ENCODE data around the gene GABPB2.

Gene GABPB2

GRCh38 chr1:151070474-151071276 is at the start of gene GABPB2:
TSS of gene GABPB2 (plus strand) at chr1:151070761. CDS start at chr1:151088190, 17,429 bp downstream.
- Histone ChIP-seq H3K4me3 (ENCODE audit: low read length) (peak within 1 kb of the TSS; percentile 92), H3K9ac (ENCODE audit: low read length) (peak within 1 kb of the TSS; percentile 99), H3K27me3 (ENCODE audit: control insufficient read depth, insufficient read depth, low read length) (no peaks in the 10 kb centered on the region), H3K36me3 (ENCODE audit: control insufficient read depth, insufficient read depth, low read length) (peaks cover 4% of the 10 kb centered on the region), H3K9me3 (ENCODE audit: control insufficient read depth, low read length) (no peaks in the 10 kb centered on the region), H3K4me1 (ENCODE audit: control insufficient read depth, insufficient read depth, low read length) (peaks cover 5% of the 10 kb centered on the region)

- no peak overlapping the region for H3K4me3 ChIP-seq (ENCODE audit: low read length)
- no peaks in the 10 kb centered on the region for H3K9me3 ChIP-seq (ENCODE audit: control insufficient read depth, low read length)
- no peaks in the 10 kb centered on the region for H3K36me3 ChIP-seq (ENCODE audit: control insufficient read depth, insufficient read depth, low read length)
- H3K9ac ChIP-seq (ENCODE audit: low read length) = peak overlapping the region; percentile 41
- peaks cover 7% of the 10 kb centered on the region for H3K4me1 ChIP-seq (ENCODE audit: control insufficient read depth, insufficient read depth, low read length)
- no peaks in the 10 kb centered on the region for H3K27me3 ChIP-seq (ENCODE audit: control insufficient read depth, insufficient read depth, low read length)
Observed at GRCh38 chr1:151024540-151025146, 45.9 kb upstream of the GABPB2 start.

- H3K36me3 ChIP-seq (ENCODE audit: control insufficient read depth, insufficient read depth, low read length) = no peaks in the 10 kb centered on the region
- no peak overlapping the region for H3K9ac ChIP-seq (ENCODE audit: low read length)
- no peak overlapping the region for H3K4me3 ChIP-seq (ENCODE audit: low read length)
- no peaks in the 10 kb centered on the region for H3K9me3 ChIP-seq (ENCODE audit: control insufficient read depth, low read length)
- H3K4me1 ChIP-seq (ENCODE audit: control insufficient read depth, insufficient read depth, low read length) = peaks cover 7% of the 10 kb centered on the region
- H3K27me3 ChIP-seq (ENCODE audit: control insufficient read depth, insufficient read depth, low read length) = no peaks in the 10 kb centered on the region
Observed at GRCh38 chr1:151026460-151026859, 44.1 kb upstream of the GABPB2 start.

- no peak overlapping the region for H3K9ac ChIP-seq (ENCODE audit: low read length)
- no peaks in the 10 kb centered on the region for H3K36me3 ChIP-seq (ENCODE audit: control insufficient read depth, insufficient read depth, low read length)
- no peaks in the 10 kb centered on the region for H3K9me3 ChIP-seq (ENCODE audit: control insufficient read depth, low read length)
- no peak overlapping the region for H3K4me3 ChIP-seq (ENCODE audit: low read length)
- peaks cover 15% of the 10 kb centered on the region for H3K4me1 ChIP-seq (ENCODE audit: control insufficient read depth, insufficient read depth, low read length)
- H3K27me3 ChIP-seq (ENCODE audit: control insufficient read depth, insufficient read depth, low read length) = no peaks in the 10 kb centered on the region
Observed at GRCh38 chr1:151032164-151032563, 38.4 kb upstream of the GABPB2 start.

- Histone ChIP-seq H3K4me3 (ENCODE audit: low read length) (no peak overlapping the region), H3K9me3 (ENCODE audit: control insufficient read depth, low read length) (no peaks in the 10 kb centered on the region), H3K9ac (ENCODE audit: low read length) (no peak overlapping the region), H3K4me1 (ENCODE audit: control insufficient read depth, insufficient read depth, low read length) (peaks cover 15% of the 10 kb centered on the region), H3K36me3 (ENCODE audit: control insufficient read depth, insufficient read depth, low read length) (no peaks in the 10 kb centered on the region), H3K27me3 (ENCODE audit: control insufficient read depth, insufficient read depth, low read length) (no peaks in the 10 kb centered on the region)
Observed at GRCh38 chr1:151035167-151035566, 35.4 kb upstream of the GABPB2 start.

GRCh38 chr1:151036356-151036755 is 34.2 kb upstream of the GABPB2 start, which contains the start of gene BNIPL:
TSS of gene BNIPL (plus strand) at chr1:151036586. CDS start at chr1:151036726, 140 bp downstream.
- Histone ChIP-seq H3K36me3 (ENCODE audit: control insufficient read depth, insufficient read depth, low read length) (no peaks in the 10 kb centered on the region), H3K9me3 (ENCODE audit: control insufficient read depth, low read length) (no peaks in the 10 kb centered on the region), H3K9ac (ENCODE audit: low read length) (no peak within 1 kb of the TSS), H3K4me3 (ENCODE audit: low read length) (no peak within 1 kb of the TSS), H3K27me3 (ENCODE audit: control insufficient read depth, insufficient read depth, low read length) (no peaks in the 10 kb centered on the region), H3K4me1 (ENCODE audit: control insufficient read depth, insufficient read depth, low read length) (peaks cover 15% of the 10 kb centered on the region)

GRCh38 chr1:151037032-151037431 is 33.5 kb upstream of the GABPB2 start:
- Histone ChIP-seq H3K9ac (ENCODE audit: low read length) (no peak overlapping the region), H3K36me3 (ENCODE audit: control insufficient read depth, insufficient read depth, low read length) (no peaks in the 10 kb centered on the region), H3K4me3 (ENCODE audit: low read length) (no peak overlapping the region), H3K4me1 (ENCODE audit: control insufficient read depth, insufficient read depth, low read length) (peaks cover 15% of the 10 kb centered on the region), H3K27me3 (ENCODE audit: control insufficient read depth, insufficient read depth, low read length) (no peaks in the 10 kb centered on the region), H3K9me3 (ENCODE audit: control insufficient read depth, low read length) (no peaks in the 10 kb centered on the region)

- Histone ChIP-seq H3K36me3 (ENCODE audit: control insufficient read depth, insufficient read depth, low read length) (no peaks in the 10 kb centered on the region), H3K4me1 (ENCODE audit: control insufficient read depth, insufficient read depth, low read length) (peaks cover 15% of the 10 kb centered on the region), H3K4me3 (ENCODE audit: low read length) (no peak overlapping the region), H3K9ac (ENCODE audit: low read length) (no peak overlapping the region), H3K9me3 (ENCODE audit: control insufficient read depth, low read length) (no peaks in the 10 kb centered on the region), H3K27me3 (ENCODE audit: control insufficient read depth, insufficient read depth, low read length) (no peaks in the 10 kb centered on the region)
Observed at GRCh38 chr1:151039521-151039920, 31.0 kb upstream of the GABPB2 start.

GRCh38 chr1:151043163-151043562 is 27.4 kb upstream of the GABPB2 start:
- Histone ChIP-seq H3K4me1 (ENCODE audit: control insufficient read depth, insufficient read depth, low read length) (peaks cover 7% of the 10 kb centered on the region), H3K4me3 (ENCODE audit: low read length) (no peak overlapping the region), H3K9ac (ENCODE audit: low read length) (no peak overlapping the region), H3K27me3 (ENCODE audit: control insufficient read depth, insufficient read depth, low read length) (no peaks in the 10 kb centered on the region), H3K36me3 (ENCODE audit: control insufficient read depth, insufficient read depth, low read length) (no peaks in the 10 kb centered on the region), H3K9me3 (ENCODE audit: control insufficient read depth, low read length) (no peaks in the 10 kb centered on the region)

GRCh38 chr1:151047591-151047924 is 23.0 kb upstream of the GABPB2 start, which contains the start of gene C1orf56:
TSS of gene C1orf56 (plus strand) at chr1:151047751. CDS start at chr1:151047848, 97 bp downstream.
- Histone ChIP-seq H3K4me1 (ENCODE audit: control insufficient read depth, insufficient read depth, low read length) (peaks cover 20% of the 10 kb centered on the region), H3K4me3 (ENCODE audit: low read length) (peak within 1 kb of the TSS; percentile 86), H3K27me3 (ENCODE audit: control insufficient read depth, insufficient read depth, low read length) (no peaks in the 10 kb centered on the region), H3K9ac (ENCODE audit: low read length) (peak within 1 kb of the TSS; percentile 92), H3K9me3 (ENCODE audit: control insufficient read depth, low read length) (no peaks in the 10 kb centered on the region), H3K36me3 (ENCODE audit: control insufficient read depth, insufficient read depth, low read length) (no peaks in the 10 kb centered on the region)

GRCh38 chr1:151047925-151048644 is 22.5 kb upstream of the GABPB2 start:
- Histone ChIP-seq H3K4me3 (ENCODE audit: low read length) (peak overlapping the region; percentile 86), H3K4me1 (ENCODE audit: control insufficient read depth, insufficient read depth, low read length) (peaks cover 20% of the 10 kb centered on the region), H3K9me3 (ENCODE audit: control insufficient read depth, low read length) (no peaks in the 10 kb centered on the region)

GRCh38 chr1:151048645-151049032 is 21.9 kb upstream of the GABPB2 start:
- peak overlapping the region; percentile 92 for H3K9ac ChIP-seq (ENCODE audit: low read length)

More at GRCh38 chr1:151047925-151048644, 22.5 kb upstream of the GABPB2 start:
- Histone ChIP-seq H3K36me3 (ENCODE audit: control insufficient read depth, insufficient read depth, low read length) (no peaks in the 10 kb centered on the region), H3K9ac (ENCODE audit: low read length) (peak overlapping the region; percentile 92), H3K27me3 (ENCODE audit: control insufficient read depth, insufficient read depth, low read length) (no peaks in the 10 kb centered on the region)

More at GRCh38 chr1:151048645-151049032, 21.9 kb upstream of the GABPB2 start:
- Histone ChIP-seq H3K9me3 (ENCODE audit: control insufficient read depth, low read length) (no peaks in the 10 kb centered on the region), H3K36me3 (ENCODE audit: control insufficient read depth, insufficient read depth, low read length) (no peaks in the 10 kb centered on the region), H3K4me3 (ENCODE audit: low read length) (peak overlapping the region; percentile 86), H3K27me3 (ENCODE audit: control insufficient read depth, insufficient read depth, low read length) (no peaks in the 10 kb centered on the region), H3K4me1 (ENCODE audit: control insufficient read depth, insufficient read depth, low read length) (peaks cover 20% of the 10 kb centered on the region)

Measured in mucosa of stomach (tissue), 1 donor.